Measurements from ENCODE around the gene PIGBOS1. TPM values are rescaled to one million over a fixed set of nuclear protein-coding genes. Genes with fewer than 3 reads are reported as not detected.
A peak's percentile ranks its signal among the peaks of the same experiment; 100 is the strongest.

PIGBOS1 gene
- total and polyA plus RNA-seq, 8 donors = 3.3 to 14.5 (median 5.4) TPM

GRCh38 chr15:55279746-55280351 is 39.1 kb downstream of the PIGBOS1 start:
- FAIRE-seq = no peak
- TF ChIP-seq, protein P1, sequence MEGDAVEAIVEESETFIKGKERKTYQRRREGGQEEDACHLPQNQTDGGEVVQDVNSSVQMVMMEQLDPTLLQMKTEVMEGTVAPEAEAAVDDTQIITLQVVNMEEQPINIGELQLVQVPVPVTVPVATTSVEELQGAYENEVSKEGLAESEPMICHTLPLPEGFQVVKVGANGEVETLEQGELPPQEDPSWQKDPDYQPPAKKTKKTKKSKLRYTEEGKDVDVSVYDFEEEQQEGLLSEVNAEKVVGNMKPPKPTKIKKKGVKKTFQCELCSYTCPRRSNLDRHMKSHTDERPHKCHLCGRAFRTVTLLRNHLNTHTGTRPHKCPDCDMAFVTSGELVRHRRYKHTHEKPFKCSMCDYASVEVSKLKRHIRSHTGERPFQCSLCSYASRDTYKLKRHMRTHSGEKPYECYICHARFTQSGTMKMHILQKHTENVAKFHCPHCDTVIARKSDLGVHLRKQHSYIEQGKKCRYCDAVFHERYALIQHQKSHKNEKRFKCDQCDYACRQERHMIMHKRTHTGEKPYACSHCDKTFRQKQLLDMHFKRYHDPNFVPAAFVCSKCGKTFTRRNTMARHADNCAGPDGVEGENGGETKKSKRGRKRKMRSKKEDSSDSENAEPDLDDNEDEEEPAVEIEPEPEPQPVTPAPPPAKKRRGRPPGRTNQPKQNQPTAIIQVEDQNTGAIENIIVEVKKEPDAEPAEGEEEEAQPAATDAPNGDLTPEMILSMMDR (IDR thresholded peaks at IDR 0.05) = no peak
- Histone ChIP-seq H3K27ac (peak overlapping the region in 2 of 4 donors; percentile 29 to 54), H3K9me3 (no peaks in the 10 kb centered on the region), H3K36me3 (no peaks in the 10 kb centered on the region), H3K4me1 (peaks cover 19 to 38% (median 19%) of the 10 kb centered on the region in 3 donors), H3K4me3 (no peak overlapping the region), H3K27me3 (no peaks in the 10 kb centered on the region)
- peak in 3 of 6 donors; percentile 24 to 41 (median 28) for DNase-seq
- 34 to 44% methylated on average over 4 of the region's 4 CpGs for WGBS, 2 donors
- intact Hi-C loops (cut with DNase I) = loop anchor here in 1 of 3 donors (5.0 kb wide), 1 partner anchor 63 kb away; no protein-coding TSS in a partner anchor
- ATAC-seq = peak; percentile 52 to 70 (median 60)

DNA sequence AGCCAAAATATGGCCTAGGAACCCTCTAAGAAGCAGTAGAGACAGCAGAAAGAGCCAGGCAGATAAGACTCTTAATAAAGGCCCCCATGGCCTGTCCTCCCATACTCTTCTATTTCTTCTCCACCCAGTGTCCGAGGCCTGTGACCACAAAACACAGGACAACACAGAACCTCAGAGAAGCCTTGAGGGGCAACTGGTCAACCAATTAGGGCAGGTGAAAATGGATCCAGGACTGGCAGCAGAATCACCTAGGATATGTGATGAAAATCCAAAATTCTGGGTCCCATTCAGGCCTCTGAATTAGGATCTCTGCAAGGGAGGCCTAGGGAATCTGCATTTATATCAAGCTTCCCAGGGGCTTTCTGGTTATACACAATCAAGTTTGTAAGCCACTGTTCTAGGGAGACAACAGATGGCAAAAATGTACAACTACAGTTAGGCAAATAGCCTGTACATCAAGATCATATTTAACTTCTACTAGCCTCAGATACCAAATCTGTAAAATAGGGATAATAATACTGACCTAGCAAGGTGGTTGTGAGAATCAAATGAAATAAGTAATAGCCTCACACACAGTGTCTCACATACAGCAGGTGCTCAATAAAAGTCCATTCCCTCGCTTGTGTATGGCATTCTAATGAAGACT is 39.7 kb downstream of the PIGBOS1 start:
- ATAC-seq (no peak), DNase-seq (no peak), FAIRE-seq (no peak)
- H3K9me3 ChIP-seq = no peaks in the 10 kb centered on the region
- TF ChIP-seq, protein P1 (IDR thresholded peaks at IDR 0.05) = no peak
- no peak overlapping the region for H3K4me3 ChIP-seq
- H3K4me1 ChIP-seq = peaks cover 13 to 34% (median 13%) of the 10 kb centered on the region in 3 donors
- intact Hi-C loops (cut with DNase I) = no loop called here
- no peaks in the 10 kb centered on the region for H3K36me3 ChIP-seq
- no peaks in the 10 kb centered on the region for H3K27me3 ChIP-seq
- peak overlapping the region in 2 of 4 donors; percentile 29 to 54 for H3K27ac ChIP-seq
- WGBS, 2 donors = 89 to 94% methylated on average over 2 of the region's 2 CpGs

DNA sequence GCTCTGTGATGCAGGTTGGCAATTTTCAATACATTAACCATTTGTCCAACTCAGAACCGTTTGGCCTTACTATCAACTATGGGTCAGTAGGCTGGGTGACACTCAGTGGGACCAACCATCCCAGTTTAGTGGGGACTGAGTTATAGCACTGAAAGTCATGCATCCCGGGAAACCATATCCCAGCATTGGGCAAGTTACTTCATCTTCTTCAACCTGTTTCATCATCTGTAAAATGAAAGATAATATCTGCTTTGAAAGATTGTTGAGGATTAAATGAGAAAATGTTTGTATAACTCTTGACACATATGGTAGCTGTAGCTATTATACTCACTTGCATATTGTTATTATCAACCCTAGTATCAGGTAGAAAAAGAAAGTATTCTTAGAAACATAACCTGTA is 41.2 kb downstream of the PIGBOS1 start:
- DNase-seq = no peak
- no peaks in the 10 kb centered on the region for H3K9me3 ChIP-seq
- intact Hi-C loops (cut with DNase I) = no loop called here
- H3K4me1 ChIP-seq = peaks cover 4 to 19% (median 10%) of the 10 kb centered on the region in 3 donors
- 82 to 83% methylated on average over 2 of the region's 2 CpGs for WGBS, 2 donors
- no peaks in the 10 kb centered on the region for H3K27me3 ChIP-seq
- no peaks in the 10 kb centered on the region for H3K36me3 ChIP-seq
- no peak overlapping the region for H3K27ac ChIP-seq
- no peak for ATAC-seq
- TF ChIP-seq, protein P1 (IDR thresholded peaks at IDR 0.05) = no peak
- FAIRE-seq = no peak
- no peak overlapping the region for H3K4me3 ChIP-seq

DNA sequence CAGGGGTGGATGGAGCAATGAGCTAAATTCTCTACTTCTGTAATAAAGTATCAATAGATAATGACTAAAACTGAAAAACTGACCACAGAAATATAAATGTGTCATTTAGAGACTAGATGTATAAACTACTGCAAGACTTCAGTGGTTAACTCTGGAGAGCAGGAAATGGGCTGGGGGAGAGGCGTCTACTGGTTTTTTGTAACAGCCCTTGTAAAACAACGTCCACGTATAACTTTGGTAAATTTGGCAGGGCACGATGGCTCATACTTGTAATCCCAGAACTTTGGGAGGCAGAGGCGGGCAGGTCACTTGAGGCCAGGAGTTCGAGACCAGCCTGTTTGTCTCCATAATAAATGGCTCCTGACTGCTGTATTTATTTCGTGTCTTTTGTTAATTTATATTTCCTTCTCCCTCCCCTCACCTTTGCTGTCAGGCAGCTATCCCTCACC is 41.8 kb downstream of the PIGBOS1 start:
- 76 to 84% methylated on average over 7 of the region's 7 CpGs for WGBS, 2 donors
- Histone ChIP-seq H3K4me1 (peaks cover 0 to 13% (median 4%) of the 10 kb centered on the region in 3 donors), H3K27ac (no peak overlapping the region), H3K27me3 (no peaks in the 10 kb centered on the region), H3K9me3 (no peaks in the 10 kb centered on the region), H3K4me3 (no peak overlapping the region), H3K36me3 (no peaks in the 10 kb centered on the region)
- FAIRE-seq (no peak), ATAC-seq (no peak), DNase-seq (no peak)
- intact Hi-C loops (cut with DNase I) = no loop called here
- TF ChIP-seq, protein P1 (IDR thresholded peaks at IDR 0.05) = no peak

DNA sequence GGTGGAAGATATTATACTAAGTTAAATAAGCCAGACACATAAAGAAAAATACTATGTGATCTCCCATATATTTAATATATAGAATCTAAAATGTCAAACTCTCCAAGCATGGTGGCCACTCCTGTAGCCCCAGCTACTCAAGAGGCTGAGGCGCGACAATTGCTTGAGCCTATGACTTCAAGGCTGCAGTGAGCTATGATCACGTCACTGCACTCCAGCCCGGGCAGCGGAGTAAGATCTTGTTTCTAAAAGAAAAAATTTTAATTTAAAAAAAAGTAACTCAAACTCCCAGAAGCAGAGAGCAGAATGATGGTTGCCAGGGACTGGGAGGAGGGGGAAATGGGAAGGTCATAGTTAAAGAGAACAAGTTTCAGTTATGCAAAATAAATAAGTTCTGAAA is 42.6 kb downstream of the PIGBOS1 start:
- WGBS, 2 donors = 95 to 97% methylated on average over 5 of the region's 5 CpGs
- Histone ChIP-seq H3K36me3 (no peaks in the 10 kb centered on the region), H3K4me1 (peaks cover 0 to 5% (median 0%) of the 10 kb centered on the region in 3 donors), H3K4me3 (no peak overlapping the region), H3K9me3 (no peaks in the 10 kb centered on the region), H3K27me3 (no peaks in the 10 kb centered on the region), H3K27ac (no peak overlapping the region)
- ATAC-seq (no peak), FAIRE-seq (no peak), DNase-seq (no peak)
- intact Hi-C loops (cut with DNase I) = no loop called here
- TF ChIP-seq, protein P1 (IDR thresholded peaks at IDR 0.05) = no peak

Measured in pancreas (tissue), 10 donors.